H9 (cell line): ENCODE data around the gene NXN. TPM values are rescaled to one million over a fixed set of nuclear protein-coding genes. Genes with fewer than 3 reads are reported as not detected.
"Not testable (repeated sequence)": the region's sequence is repeated elsewhere in the genome, so short reads cannot be mapped to it uniquely, and the experiment has no call there.

Source experiments
- DNase-seq: peaks from one replicate; pipeline ENCODE4 v3.0.0-alpha.2; 2017
- H2AFZ ChIP-seq: one replicate; pipeline ENCODE4 v1.6.1; 2013; ENCODE audit warnings: mild to moderate bottlenecking, low read length, control low read depth, moderate library complexity
- H2AK5ac ChIP-seq: 2 replicates; pipeline ENCODE4 v1.6.1; 2013; ENCODE audit warnings: low read length, control low read depth, mixed read lengths; ENCODE audit not compliant: insufficient read length
- H2BK120ac ChIP-seq: one replicate; pipeline ENCODE4 v1.6.1; 2013; ENCODE audit warnings: low read depth, mild to moderate bottlenecking, low read length, control low read depth, inconsistent platforms; ENCODE audit not compliant: poor library complexity, severe bottlenecking
- H2BK12ac ChIP-seq: 2 replicates; pipeline ENCODE4 v1.6.1; 2013; ENCODE audit warnings: low read length, control low read depth, mixed read lengths, low read depth; ENCODE audit not compliant: insufficient read length
- H2BK15ac ChIP-seq: 2 replicates; pipeline ENCODE4 v1.6.1; 2013; ENCODE audit warnings: low read depth, low read length, control low read depth
- H2BK20ac ChIP-seq: one replicate; pipeline ENCODE4 v1.6.1; 2013; ENCODE audit warnings: low read depth, mild to moderate bottlenecking, low read length, control low read depth, inconsistent platforms; ENCODE audit not compliant: poor library complexity, severe bottlenecking
- H2BK5ac ChIP-seq: 2 replicates; pipeline ENCODE4 v1.6.1; 2013; ENCODE audit warnings: low read length, control low read depth, mixed read lengths; ENCODE audit not compliant: insufficient read length
- H3K14ac ChIP-seq: 2 replicates; pipeline ENCODE4 v1.6.1; 2013; ENCODE audit warnings: low read length, control low read depth; ENCODE audit not compliant: insufficient read depth
- H3K18ac ChIP-seq: 2 replicates; pipeline ENCODE4 v1.6.1; 2013; ENCODE audit warnings: low read depth, mild to moderate bottlenecking, mixed read lengths, low read length, control low read depth; ENCODE audit not compliant: insufficient read length
- H3K23ac ChIP-seq: 2 replicates; pipeline ENCODE4 v1.6.1; 2013; ENCODE audit warnings: low read length, control low read depth, mixed read lengths, low read depth; ENCODE audit not compliant: insufficient read length
- H3K23me2 ChIP-seq: 2 replicates; pipeline ENCODE4 v1.6.1; 2013; ENCODE audit warnings: low read depth, mild to moderate bottlenecking, mixed read lengths, low read length, control low read depth; ENCODE audit not compliant: insufficient read length, poor library complexity, severe bottlenecking
- H3K27ac ChIP-seq: 2 replicates; pipeline ENCODE4 v1.5.1; 2013; ENCODE audit warnings: low read length, control low read depth, mixed read lengths, low read depth; ENCODE audit not compliant: insufficient read length
- H3K27me3 ChIP-seq: 2 replicates; pipeline ENCODE4 v1.6.1; 2013; ENCODE audit warnings: low read length, control low read depth, inconsistent platforms; ENCODE audit not compliant: insufficient read depth
- H3K4ac ChIP-seq: 2 replicates; pipeline ENCODE4 v1.6.1; 2013; ENCODE audit warnings: low read depth, mild to moderate bottlenecking, control low read depth, inconsistent platforms, low read length, moderate library complexity
- H3K4me1 ChIP-seq: 2 replicates; pipeline ENCODE4 v1.6.1; 2013; ENCODE audit warnings: low read length, control low read depth, inconsistent platforms; ENCODE audit not compliant: insufficient read depth
- H3K4me2 ChIP-seq: 2 replicates; pipeline ENCODE4 v1.6.1; 2013; ENCODE audit warnings: low read length, control low read depth, mixed read lengths; ENCODE audit not compliant: insufficient read length, insufficient read depth
- H3K56ac ChIP-seq: 2 replicates; pipeline ENCODE4 v1.6.1; 2013; ENCODE audit warnings: low read depth, mild to moderate bottlenecking, mixed read lengths, low read length, control low read depth; ENCODE audit not compliant: insufficient read length
- H3K79me1 ChIP-seq: 2 replicates; pipeline ENCODE4 v1.6.1; 2013; ENCODE audit warnings: low read depth, mild to moderate bottlenecking, moderate library complexity, low read length, control low read depth, inconsistent platforms; ENCODE audit not compliant: insufficient read depth, poor library complexity, severe bottlenecking
- H3K79me2 ChIP-seq: 2 replicates; pipeline ENCODE4 v1.6.1; 2013; ENCODE audit warnings: low read length, control low read depth, inconsistent platforms; ENCODE audit not compliant: insufficient read depth
- H3K9ac ChIP-seq: 2 replicates; pipeline ENCODE4 v1.6.1; 2013; ENCODE audit warnings: low read length, control low read depth, mixed read lengths; ENCODE audit not compliant: insufficient read length; ENCODE audit errors: extremely low read depth
- H3K9me3 ChIP-seq: one replicate; pipeline ENCODE4 v1.6.1; 2013; ENCODE audit warnings: low read depth, low read length, inconsistent platforms; ENCODE audit not compliant: control insufficient read depth
- H3T11ph ChIP-seq: one replicate; pipeline ENCODE4 v1.6.1; 2013; ENCODE audit warnings: mild to moderate bottlenecking, low read length, control low read depth, inconsistent platforms
- H4K20me1 ChIP-seq: one replicate; pipeline ENCODE4 v1.6.1; 2013; ENCODE audit not compliant: control insufficient read depth, insufficient read length, insufficient read depth
- H4K5ac ChIP-seq: 2 replicates; pipeline ENCODE4 v1.6.1; 2013; ENCODE audit warnings: low read depth, mild to moderate bottlenecking, mixed read lengths, low read length, control low read depth; ENCODE audit not compliant: insufficient read length
- H4K8ac ChIP-seq: replicated peaks from 2 replicates; pipeline ENCODE4 v1.6.1; 2013; ENCODE audit warnings: low read length, control low read depth, mixed read lengths, low read depth; ENCODE audit not compliant: insufficient read length
- H4K91ac ChIP-seq: 2 replicates; pipeline ENCODE4 v1.6.1; 2013; ENCODE audit warnings: low read depth, mild to moderate bottlenecking, moderate library complexity, mixed read lengths, low read length, control low read depth; ENCODE audit not compliant: insufficient read length
- H3K27ac Mint-ChIP-seq, 3 experiments: 2 replicates in 2 of 3; 3 replicates in 1 of 3; pipeline ENCODE4 v1.8.0; 2020 to 2021; ENCODE audit warnings: mixed read lengths in 3 of 3, mild to moderate bottlenecking in 1 of 3, moderate library complexity in 1 of 3
- H3K27me3 Mint-ChIP-seq: 2 replicates; pipeline ENCODE4 v1.8.0; 2021; ENCODE audit warnings: low read depth, mild to moderate bottlenecking, moderate library complexity, mixed read lengths
- H3K36me3 Mint-ChIP-seq, 3 experiments: 2 replicates in 2 of 3; 3 replicates in 1 of 3; pipeline ENCODE4 v1.8.0; 2020 to 2021; ENCODE audit warnings: low read depth in 3 of 3, mixed read lengths in 3 of 3; ENCODE audit not compliant: insufficient read depth in 1 of 3
- H3K4me1 Mint-ChIP-seq, 2 experiments: 2 replicates each; pipeline ENCODE4 v1.8.0; 2020; ENCODE audit warnings: mixed read lengths in 2 of 2
- H3K4me3 Mint-ChIP-seq, 2 experiments: 2 replicates in 1 of 2; 3 replicates in 1 of 2; pipeline ENCODE4 v1.8.0; 2020 to 2021; ENCODE audit warnings: mild to moderate bottlenecking in 2 of 2, mixed read lengths in 2 of 2, moderate library complexity in 1 of 2
- H3K9me3 Mint-ChIP-seq, 2 experiments: 2 replicates in 1 of 2; 3 replicates in 1 of 2; pipeline ENCODE4 v1.8.0; 2020; ENCODE audit warnings: mild to moderate bottlenecking in 2 of 2, mixed read lengths in 2 of 2, moderate library complexity in 1 of 2
- CTCF ChIP-seq: fragments of 200-600 bp; sonication (generic); conservative IDR thresholded peaks from 3 replicates; pipeline ENCODE4 v1.8.0; 2021; ENCODE audit warnings: antibody characterized with exemption, mild to moderate bottlenecking
- WGBS: extraction: QIAGEN DNeasy Blood & Tissue Kit; methylation state at CpG from one replicate; pipeline ENCODE4 v1.1.7; 2013; ENCODE audit warnings: missing lambda C conversion rate, low lambda C conversion rate, mixed read lengths; ENCODE audit not compliant: insufficient read length; ENCODE audit errors: extremely low coverage; 5-methylcytosine and 5-hydroxymethylcytosine counted together
- total RNA-seq: library from RNA; stranded (reverse); gene quantifications from 2 replicates; pipeline ENCODE4 v1.2.1, GENCODE V29; 2021

Gene NXN
- total RNA-seq, 1 experiment from 2014 or later: 93.6 TPM

DNA sequence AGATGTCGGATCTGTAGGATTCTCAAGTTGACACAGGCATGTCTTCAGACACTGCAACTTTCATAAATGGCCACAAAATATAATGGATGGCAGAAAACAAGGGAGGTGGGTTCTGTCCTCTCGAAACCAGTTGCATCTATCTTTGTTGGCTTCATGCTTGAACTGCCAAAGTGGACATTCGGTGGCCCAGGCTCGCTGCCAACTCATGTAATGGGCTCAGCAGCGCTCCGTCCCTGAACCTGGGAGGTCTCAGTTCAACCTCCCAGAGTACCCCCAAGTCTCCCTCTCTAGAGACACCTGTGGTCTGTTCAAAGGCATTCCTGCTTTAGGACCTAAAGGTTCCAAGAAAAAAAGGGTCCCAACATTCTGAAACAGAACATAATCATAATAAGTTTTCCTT is 71.9 kb downstream of the NXN start:
- Histone ChIP-seq H3K56ac (no peak overlapping the region), H3K27ac (no peak overlapping the region), H3K9me3 (no peaks in the 10 kb centered on the region), H2BK12ac (no peak overlapping the region), H2AK5ac (no peak overlapping the region), H3K23ac (no peak overlapping the region), H2BK20ac (no peak overlapping the region), H3K4ac (no peak overlapping the region), H2BK15ac (no peak overlapping the region), H3K18ac (no peak overlapping the region), H4K8ac (no peak overlapping the region), H3K79me2 (peaks cover 7% of the 10 kb centered on the region; the same call in 1 of the 2 replicates), H4K5ac (no peak overlapping the region), H3K4me2 (no peak overlapping the region), H3K9ac (no peak overlapping the region), H3K79me1 (no peaks in the 10 kb centered on the region), H3K27me3 (no peaks in the 10 kb centered on the region), H2BK120ac (no peak overlapping the region), H4K20me1 (no peaks in the 10 kb centered on the region), H3T11ph (no peak overlapping the region), H2AFZ (no peak overlapping the region), H3K14ac (no peak overlapping the region), H4K91ac (no peak overlapping the region), H3K23me2 (no peaks in the 10 kb centered on the region), H3K4me1 (peaks cover 2% of the 10 kb centered on the region; the same call in 1 of the 2 replicates), H2BK5ac (no peak overlapping the region)
- Mint-ChIP-seq H3K36me3 (peaks cover 0 to 3% (median 0%) of the 10 kb centered on the region in 3 experiments; a peak in 3 of 7 replicates), H3K27ac (no peak overlapping the region), H3K4me1 (peaks cover 31 to 35% of the 10 kb centered on the region in 2 experiments), H3K27me3 (no peaks in the 10 kb centered on the region), H3K4me3 (no peak overlapping the region), H3K9me3 (no peaks in the 10 kb centered on the region)
- no peak for TF ChIP-seq CTCF
- no peak for DNase-seq
- WGBS: no CpG with 5 or more reads among the region's 6 CpGs

- not testable (repeated sequence) for H3K9ac ChIP-seq, H2BK20ac ChIP-seq, H3K4ac ChIP-seq, H2BK12ac ChIP-seq, H3K23ac ChIP-seq, H3K18ac ChIP-seq, H3K56ac ChIP-seq, H2BK5ac ChIP-seq, H3K79me2 ChIP-seq, H3K4me3 Mint-ChIP-seq, H3K36me3 Mint-ChIP-seq, H3K79me1 ChIP-seq, H3K27ac ChIP-seq, H3K9me3 ChIP-seq, DNase-seq, H3K27me3 Mint-ChIP-seq, H3K14ac ChIP-seq, H2AK5ac ChIP-seq, H3K23me2 ChIP-seq, H4K91ac ChIP-seq, H4K5ac ChIP-seq, H3T11ph ChIP-seq, H3K27ac Mint-ChIP-seq, H4K20me1 ChIP-seq, H2BK120ac ChIP-seq, H2BK15ac ChIP-seq, H4K8ac ChIP-seq, H3K4me1 ChIP-seq, H3K4me2 ChIP-seq, H3K9me3 Mint-ChIP-seq, H3K27me3 ChIP-seq, H2AFZ ChIP-seq
- H3K4me1 Mint-ChIP-seq: peaks cover 36 to 39% of the 10 kb centered on the region in 2 experiments
- WGBS: no CpG with 5 or more reads among the region's 6 CpGs
Observed at GRCh38 chr17:905708-906107, 73.9 kb downstream of the NXN start.
